Neural cell (in vitro differentiated cells): ENCODE measurements around the gene TIMM23B.
"Not testable (repeated sequence)": the region's sequence is repeated elsewhere in the genome, so short reads cannot be mapped to it uniquely, and the experiment has no call there.

ENCODE experiments used
- CTCF ChIP-seq: fragments of 450-650 bp; IDR thresholded peaks from 2 replicates; pipeline ENCODE4 v1.5.1; 2014; ENCODE audit warnings: antibody characterized with exemption, mild to moderate bottlenecking, moderate library complexity; ENCODE audit not compliant: poor library complexity, severe bottlenecking
- EP300 ChIP-seq: fragments of 450-650 bp; conservative IDR thresholded peaks from 2 replicates; pipeline ENCODE4 v1.6.1; 2014; ENCODE audit warnings: antibody characterized with exemption, mild to moderate bottlenecking, moderate library complexity; ENCODE audit not compliant: poor library complexity, severe bottlenecking

- TF ChIP-seq CTCF, EP300: not testable (repeated sequence)
These were observed 33.4 kb upstream of the TIMM23B start for GRCh38 chr10:49908290-49909080.
